ENCODE measurements around the gene PRKN. TPM values are rescaled to one million over a fixed set of nuclear protein-coding genes. Genes with fewer than 3 reads are reported as not detected.
A peak's percentile ranks its signal among the peaks of the same experiment; 100 is the strongest.

The PRKN gene
- polyA plus RNA-seq, 6 donors from 2014 or later = 1.4 to 9.3 (median 3.6) TPM

DNA sequence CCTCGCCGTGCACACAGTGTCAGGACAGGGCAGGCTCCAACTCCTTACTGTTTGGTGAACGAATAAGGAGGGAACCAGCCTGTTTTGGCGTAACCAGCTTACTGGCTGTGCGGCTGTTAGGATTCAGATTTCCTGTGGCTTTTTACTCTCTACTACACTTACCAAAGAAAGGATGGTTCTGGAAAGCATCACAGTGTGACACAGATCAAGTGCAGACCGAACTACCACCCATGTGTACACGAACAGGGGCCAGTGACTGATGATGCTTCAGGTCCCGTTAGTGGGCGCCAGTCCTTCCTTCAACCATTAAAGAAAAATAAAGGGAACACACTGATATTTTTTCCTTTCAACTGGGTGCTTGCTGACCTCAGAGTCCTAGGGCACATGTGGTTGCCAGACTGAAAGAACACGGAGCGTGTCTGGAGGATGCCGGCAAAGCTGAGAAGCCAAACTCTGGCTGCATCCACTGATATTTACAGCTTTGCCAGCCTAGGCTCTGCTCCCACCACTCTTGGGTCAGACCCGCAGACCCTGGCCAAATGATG is 1101.4 kb downstream of the PRKN start:
- H3K4me3 Mint-ChIP-seq = no peak overlapping the region
- peaks cover 0 to 7% (median 4%) of the 10 kb centered on the region in 7 donors for H3K9me3 Mint-ChIP-seq
- no peaks in the 10 kb centered on the region for H3K27me3 Mint-ChIP-seq
- no peak for ATAC-seq (ENCODE audit: low read depth in 2 of 2)
- DNase-seq = no peak
- no peak overlapping the region for H3K27ac Mint-ChIP-seq
- H3K4me1 Mint-ChIP-seq = no peaks in the 10 kb centered on the region
- H3K36me3 Mint-ChIP-seq = peaks cover 0 to 3% of the 10 kb centered on the region in 2 donors

DNA sequence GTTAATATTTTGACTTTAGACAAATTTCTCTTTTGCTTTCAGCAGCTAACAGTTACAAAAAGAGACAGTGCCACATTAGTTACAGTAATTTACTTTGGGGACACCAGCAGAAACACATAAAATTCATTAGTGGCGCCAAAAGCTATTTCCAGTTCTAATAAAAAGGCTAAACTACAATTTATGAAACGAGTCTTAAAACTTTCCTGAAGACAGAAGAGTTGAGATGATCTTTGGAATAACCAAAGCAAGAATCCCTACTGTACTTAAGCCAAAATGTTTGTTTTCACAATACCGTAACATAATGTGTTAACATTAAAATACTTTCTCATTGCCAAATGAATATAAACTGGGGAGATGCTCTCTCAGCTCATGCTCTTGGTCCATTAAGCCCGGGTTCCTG is 1103.5 kb downstream of the PRKN start:
- no peak overlapping the region for H3K27ac Mint-ChIP-seq
- peaks cover 0 to 3% of the 10 kb centered on the region in 2 donors for H3K36me3 Mint-ChIP-seq
- DNase-seq = no peak
- H3K4me3 Mint-ChIP-seq = no peak overlapping the region
- H3K27me3 Mint-ChIP-seq = no peaks in the 10 kb centered on the region
- ATAC-seq (ENCODE audit: low read depth in 2 of 2) = no peak
- H3K9me3 Mint-ChIP-seq = peaks cover 0 to 5% (median 2%) of the 10 kb centered on the region in 7 donors
- H3K4me1 Mint-ChIP-seq = no peaks in the 10 kb centered on the region

DNA sequence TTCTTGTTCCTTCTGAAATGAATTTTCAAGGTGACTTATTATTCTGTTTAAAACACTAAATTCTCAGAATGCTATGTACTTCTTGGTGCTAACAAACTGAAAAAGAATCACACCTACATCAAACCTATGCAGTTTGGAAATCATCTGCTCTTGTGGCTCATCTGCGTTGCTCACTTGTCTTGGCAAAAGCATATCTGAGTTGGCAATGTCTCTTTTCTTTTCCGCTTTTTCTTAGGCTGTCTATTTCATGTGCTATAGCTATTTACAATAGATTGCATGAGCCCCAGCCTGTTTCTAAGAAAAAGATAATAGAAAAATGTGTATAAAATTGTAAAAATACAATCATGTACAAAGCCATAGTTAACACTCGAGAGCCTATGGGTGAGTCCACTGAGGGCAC is 1104.8 kb downstream of the PRKN start:
- DNase-seq = no peak
- H3K27ac Mint-ChIP-seq = peak overlapping the region in 1 of 6 donors; percentile 39
- H3K36me3 Mint-ChIP-seq = peaks cover 0 to 3% of the 10 kb centered on the region in 2 donors
- no peaks in the 10 kb centered on the region for H3K27me3 Mint-ChIP-seq
- no peaks in the 10 kb centered on the region for H3K4me1 Mint-ChIP-seq
- H3K9me3 Mint-ChIP-seq = peaks cover 0 to 4% (median 2%) of the 10 kb centered on the region in 7 donors
- ATAC-seq (ENCODE audit: low read depth in 2 of 2) = no peak
- no peak overlapping the region for H3K4me3 Mint-ChIP-seq

DNA sequence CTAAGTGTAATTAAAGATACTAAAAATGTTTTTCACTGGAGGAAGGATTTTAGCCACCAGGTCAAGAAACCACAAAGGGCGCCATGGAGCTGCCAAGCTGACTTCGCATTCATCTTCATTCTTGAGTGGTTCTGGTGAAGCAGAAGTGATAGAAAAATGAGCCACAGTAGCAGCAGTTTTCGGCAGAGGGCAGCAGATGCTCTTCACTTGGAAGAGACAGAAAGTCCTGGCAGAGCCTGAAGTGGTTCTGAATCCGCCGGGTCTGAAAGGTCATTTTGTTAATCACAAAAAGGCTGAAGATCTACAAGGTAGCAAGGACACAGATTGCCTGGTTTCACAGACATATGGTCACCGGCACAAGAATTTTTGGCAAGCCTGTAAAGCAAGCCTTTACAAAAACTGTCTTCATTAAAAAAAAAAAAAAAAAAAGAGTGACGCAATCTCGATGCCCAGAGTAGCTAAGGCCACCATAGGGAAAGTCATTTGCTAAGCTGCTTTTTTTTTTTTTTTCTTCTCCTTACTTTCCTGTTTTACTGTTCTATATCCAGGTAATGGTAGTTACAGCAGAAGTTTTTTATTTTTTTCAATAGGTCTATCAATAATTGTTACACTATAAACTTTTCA is 1108.6 kb downstream of the PRKN start:
- H3K27ac Mint-ChIP-seq = no peak overlapping the region
- ATAC-seq (ENCODE audit: low read depth in 2 of 2) = no peak
- H3K9me3 Mint-ChIP-seq = peaks cover 0 to 7% (median 2%) of the 10 kb centered on the region in 7 donors
- H3K4me1 Mint-ChIP-seq = no peaks in the 10 kb centered on the region
- H3K36me3 Mint-ChIP-seq = no peaks in the 10 kb centered on the region
- no peak overlapping the region for H3K4me3 Mint-ChIP-seq
- DNase-seq = no peak
- H3K27me3 Mint-ChIP-seq = no peaks in the 10 kb centered on the region

DNA sequence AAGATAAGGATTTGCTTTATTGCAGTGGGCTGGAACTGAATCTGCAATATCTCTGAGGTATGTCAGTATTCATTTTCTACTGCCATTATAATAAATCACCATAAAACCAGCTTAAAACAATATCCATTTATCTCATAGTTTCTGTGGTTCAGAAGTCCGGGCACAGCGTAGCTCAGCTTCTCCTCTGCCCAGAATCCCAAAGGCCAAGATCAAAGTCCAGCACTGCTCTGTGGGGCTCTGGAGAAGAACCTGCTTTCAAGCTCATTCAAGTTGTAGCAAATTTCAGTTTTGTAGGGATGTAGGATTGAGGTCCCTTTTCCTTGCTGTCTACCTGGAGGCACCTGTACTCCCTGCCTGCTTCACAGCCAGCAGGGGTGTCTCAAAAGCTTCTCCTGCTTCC is 1113.9 kb downstream of the PRKN start:
- Mint-ChIP-seq H3K27ac (peak overlapping the region in 1 of 6 donors; percentile 17), H3K4me3 (no peak overlapping the region), H3K9me3 (peaks cover 2 to 13% (median 9%) of the 10 kb centered on the region in 7 donors), H3K36me3 (no peaks in the 10 kb centered on the region), H3K4me1 (no peaks in the 10 kb centered on the region), H3K27me3 (no peaks in the 10 kb centered on the region)
- no peak for ATAC-seq (ENCODE audit: low read depth in 2 of 2)
- DNase-seq = no peak

DNA sequence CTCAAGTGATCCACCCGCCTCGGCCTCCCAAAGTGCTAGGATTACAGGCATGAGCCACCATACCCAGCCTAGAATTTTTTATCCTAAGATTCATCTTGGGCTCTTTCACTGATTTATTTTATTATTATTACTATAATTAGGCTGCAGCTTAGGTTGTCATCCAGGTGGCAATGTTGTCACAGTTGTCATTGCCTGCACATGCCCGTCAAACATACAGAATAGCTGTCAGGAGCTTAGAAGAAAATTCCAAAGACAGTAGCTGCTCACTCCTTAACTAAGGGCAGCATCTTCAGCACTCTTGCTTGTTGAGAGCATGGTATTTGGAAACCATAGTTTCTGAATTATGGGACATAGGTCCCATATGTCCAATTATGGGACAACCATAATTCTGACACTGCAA is 1118.8 kb downstream of the PRKN start:
- Mint-ChIP-seq H3K4me3 (no peak overlapping the region), H3K4me1 (no peaks in the 10 kb centered on the region), H3K27me3 (no peaks in the 10 kb centered on the region)

DNA sequence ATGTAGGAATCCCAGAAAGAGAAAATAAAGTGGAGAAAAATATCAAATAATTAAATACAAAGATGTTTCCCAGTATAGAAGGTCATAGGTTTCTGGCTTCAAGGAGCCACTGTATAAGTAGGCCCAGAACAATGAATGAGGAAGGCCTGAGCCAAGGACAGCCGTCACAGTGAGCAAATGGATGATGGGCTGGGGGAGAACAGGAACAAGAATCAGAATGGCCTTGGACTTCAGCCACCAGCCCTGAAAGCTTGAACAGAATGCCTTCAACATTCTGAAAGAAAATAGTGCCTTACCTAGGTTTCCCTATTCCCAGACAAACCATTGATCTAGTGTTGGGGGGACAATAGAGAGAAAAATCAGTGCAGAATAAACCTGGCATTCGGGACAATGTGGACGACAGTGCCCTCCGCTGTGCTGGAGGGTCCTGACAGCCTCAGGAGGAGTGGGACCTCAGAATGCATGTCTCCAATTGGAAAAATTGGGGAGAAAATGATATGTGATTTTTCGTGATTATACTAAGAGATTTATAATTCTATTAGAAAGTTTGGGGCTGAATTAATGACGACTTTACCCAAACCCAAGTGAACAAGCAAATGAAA is 1119.8 kb downstream of the PRKN start:
- Mint-ChIP-seq H3K9me3 (peaks cover 2 to 13% (median 6%) of the 10 kb centered on the region in 7 donors), H3K36me3 (no peaks in the 10 kb centered on the region), H3K4me1 (no peaks in the 10 kb centered on the region), H3K27ac (no peak overlapping the region), H3K27me3 (no peaks in the 10 kb centered on the region), H3K4me3 (no peak overlapping the region)
- ATAC-seq (ENCODE audit: low read depth in 2 of 2) = no peak
- no peak for DNase-seq

More for the DNA sequence above, 1118.8 kb downstream of the PRKN start:
- Mint-ChIP-seq H3K36me3 (no peaks in the 10 kb centered on the region), H3K27ac (no peak overlapping the region), H3K9me3 (peaks cover 2 to 13% (median 8%) of the 10 kb centered on the region in 7 donors)
- no peak for ATAC-seq (ENCODE audit: low read depth in 2 of 2)
- no peak for DNase-seq

DNA sequence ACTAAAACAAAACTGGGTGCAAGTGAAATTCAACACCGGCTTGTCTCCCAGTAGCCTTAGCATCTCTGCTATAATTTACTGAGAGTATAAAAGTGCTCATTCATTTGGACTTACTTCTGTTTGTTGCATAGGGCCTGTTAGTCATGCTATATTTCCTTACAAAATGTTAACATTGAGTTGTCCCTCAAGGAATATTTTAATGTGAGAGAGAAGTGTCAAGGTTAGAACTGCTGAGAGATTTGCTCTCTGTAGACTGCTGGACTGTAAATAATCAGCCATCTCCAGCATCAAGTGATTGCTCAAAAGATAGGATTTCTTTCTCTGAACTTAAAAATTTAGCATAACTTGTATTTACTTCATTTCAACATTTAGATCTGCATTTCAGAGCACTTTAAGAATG is 1125.2 kb downstream of the PRKN start:
- ATAC-seq (ENCODE audit: low read depth in 2 of 2) (no peak), DNase-seq (no peak)
- no peak overlapping the region for H3K27ac Mint-ChIP-seq
- H3K4me3 Mint-ChIP-seq = no peak overlapping the region
- H3K9me3 Mint-ChIP-seq = peaks cover 0 to 7% (median 3%) of the 10 kb centered on the region in 7 donors
- no peaks in the 10 kb centered on the region for H3K4me1 Mint-ChIP-seq
- H3K27me3 Mint-ChIP-seq = no peaks in the 10 kb centered on the region
- no peaks in the 10 kb centered on the region for H3K36me3 Mint-ChIP-seq

DNA sequence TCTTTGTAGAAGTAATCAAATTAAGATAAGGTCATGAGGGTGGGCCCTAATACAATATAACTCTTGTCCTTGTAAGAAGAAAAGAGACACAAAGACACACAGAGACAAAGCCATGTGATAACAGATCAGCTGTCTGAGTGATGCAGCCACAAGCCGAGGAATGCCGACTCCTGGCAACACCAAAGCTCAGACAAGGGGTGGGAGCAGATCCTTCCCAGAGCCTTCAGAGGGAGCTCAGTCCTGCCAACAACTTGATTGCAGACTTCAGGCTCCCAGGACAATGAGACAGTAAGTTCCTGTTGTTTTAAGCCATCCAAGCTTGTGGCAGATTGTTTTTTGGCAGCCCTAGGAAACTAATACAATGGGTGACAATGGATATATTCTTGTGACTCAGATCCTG is 1128.7 kb downstream of the PRKN start:
- peaks cover 0 to 7% (median 3%) of the 10 kb centered on the region in 7 donors for H3K9me3 Mint-ChIP-seq
- no peak overlapping the region for H3K4me3 Mint-ChIP-seq
- no peaks in the 10 kb centered on the region for H3K4me1 Mint-ChIP-seq
- H3K36me3 Mint-ChIP-seq = no peaks in the 10 kb centered on the region
- ATAC-seq (ENCODE audit: low read depth in 2 of 2) (no peak), DNase-seq (no peak)
- no peaks in the 10 kb centered on the region for H3K27me3 Mint-ChIP-seq
- no peak overlapping the region for H3K27ac Mint-ChIP-seq

DNA sequence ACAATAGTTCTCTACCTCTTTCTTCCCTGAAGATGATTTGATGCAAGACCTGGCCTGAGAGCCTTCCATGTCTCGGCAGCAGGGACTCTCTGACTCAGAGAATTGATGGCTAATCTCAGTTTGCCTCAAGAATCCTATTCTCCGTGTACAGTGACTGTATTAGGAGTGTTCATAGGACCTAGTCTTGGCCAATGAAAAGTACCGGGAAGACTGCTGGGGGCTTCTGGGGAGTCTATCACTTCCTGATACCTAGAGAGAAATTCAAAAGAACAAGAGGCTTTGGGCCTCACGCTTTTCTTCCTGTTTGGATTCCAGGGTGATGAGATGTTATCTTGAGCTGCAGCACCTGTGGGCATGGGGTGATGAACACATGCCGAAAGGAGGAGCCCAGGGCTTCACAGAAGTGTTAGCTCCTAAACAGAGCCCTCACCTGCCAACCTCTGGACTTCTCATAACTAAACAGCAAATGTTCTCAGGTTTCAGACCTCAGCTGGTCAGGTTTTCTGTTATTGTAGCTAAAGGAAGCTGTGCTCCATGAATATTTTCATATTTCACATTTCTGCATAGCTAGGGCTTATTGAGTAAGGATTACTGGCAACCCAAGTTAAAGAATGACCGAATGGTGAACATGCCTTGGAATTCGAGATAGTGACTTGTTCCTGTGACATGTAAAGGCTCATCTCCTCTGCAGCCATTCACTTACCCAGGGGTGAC is 1130.6 kb downstream of the PRKN start:
- ATAC-seq (ENCODE audit: low read depth in 2 of 2) = no peak
- Mint-ChIP-seq H3K4me1 (no peaks in the 10 kb centered on the region), H3K9me3 (peaks cover 0 to 8% (median 5%) of the 10 kb centered on the region in 7 donors), H3K27ac (no peak overlapping the region), H3K36me3 (peaks cover 4 to 8% of the 10 kb centered on the region in 2 donors), H3K4me3 (no peak overlapping the region), H3K27me3 (no peaks in the 10 kb centered on the region)
- no peak for DNase-seq

DNA sequence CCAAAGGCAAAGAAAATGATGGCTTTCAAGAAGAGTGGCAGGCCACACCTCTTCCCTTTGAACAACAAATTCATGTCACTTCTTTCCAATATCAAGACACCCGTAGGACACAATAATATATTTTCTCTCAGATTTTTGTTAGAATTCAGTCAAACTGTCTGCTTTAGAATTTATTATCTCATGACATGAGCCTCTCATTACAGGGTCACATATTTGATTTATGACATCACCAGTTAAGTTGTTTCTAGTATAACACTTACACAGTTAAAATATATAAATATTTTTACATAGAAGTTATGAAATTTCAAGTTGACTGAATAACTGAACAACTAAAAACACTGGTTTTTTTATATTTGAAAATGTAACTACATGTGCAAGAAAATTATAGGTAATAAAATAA is 1133.2 kb downstream of the PRKN start:
- no peak for DNase-seq
- Mint-ChIP-seq H3K4me1 (no peaks in the 10 kb centered on the region), H3K27ac (no peak overlapping the region), H3K9me3 (peaks cover 0 to 17% (median 2%) of the 10 kb centered on the region in 7 donors), H3K27me3 (no peaks in the 10 kb centered on the region), H3K36me3 (peaks cover 8 to 9% of the 10 kb centered on the region in 2 donors), H3K4me3 (no peak overlapping the region)
- ATAC-seq (ENCODE audit: low read depth in 2 of 2) = no peak

DNA sequence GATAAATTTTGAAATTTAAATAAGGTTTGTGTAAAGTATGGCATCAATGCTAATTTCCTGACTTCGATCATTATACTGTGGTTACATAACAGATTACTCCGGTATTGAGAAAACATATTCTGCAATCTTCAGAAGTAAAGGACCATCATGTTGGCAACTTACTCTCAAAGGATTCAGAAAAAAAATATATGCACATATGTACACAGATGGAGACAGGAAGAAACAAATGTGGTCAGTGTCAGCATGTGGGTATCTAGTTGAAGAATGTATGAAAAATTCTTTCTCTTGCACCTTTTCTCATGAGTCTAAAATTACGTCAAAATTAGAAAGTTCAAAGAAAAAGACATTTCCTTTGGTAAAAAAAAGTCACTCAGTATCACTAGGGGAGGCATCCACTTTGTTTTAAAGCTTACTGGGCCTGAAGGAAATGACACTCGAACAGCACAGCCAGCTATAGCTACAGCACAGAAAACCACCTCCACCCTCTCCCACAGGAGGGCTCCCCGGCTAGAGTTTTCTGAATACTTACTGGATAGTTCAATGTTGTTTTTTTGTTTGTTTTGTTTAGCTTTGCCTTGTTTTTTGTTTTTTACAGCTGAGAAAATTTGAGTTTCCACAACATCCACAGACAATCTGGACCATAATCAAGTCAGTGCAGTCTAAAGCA is 1136.5 kb downstream of the PRKN start:
- Mint-ChIP-seq H3K4me1 (no peaks in the 10 kb centered on the region), H3K36me3 (peaks cover 8 to 9% of the 10 kb centered on the region in 2 donors), H3K27ac (no peak overlapping the region), H3K4me3 (no peak overlapping the region), H3K27me3 (no peaks in the 10 kb centered on the region), H3K9me3 (peaks cover 0 to 17% (median 2%) of the 10 kb centered on the region in 7 donors)
- DNase-seq (no peak), ATAC-seq (ENCODE audit: low read depth in 2 of 2) (no peak)

DNA sequence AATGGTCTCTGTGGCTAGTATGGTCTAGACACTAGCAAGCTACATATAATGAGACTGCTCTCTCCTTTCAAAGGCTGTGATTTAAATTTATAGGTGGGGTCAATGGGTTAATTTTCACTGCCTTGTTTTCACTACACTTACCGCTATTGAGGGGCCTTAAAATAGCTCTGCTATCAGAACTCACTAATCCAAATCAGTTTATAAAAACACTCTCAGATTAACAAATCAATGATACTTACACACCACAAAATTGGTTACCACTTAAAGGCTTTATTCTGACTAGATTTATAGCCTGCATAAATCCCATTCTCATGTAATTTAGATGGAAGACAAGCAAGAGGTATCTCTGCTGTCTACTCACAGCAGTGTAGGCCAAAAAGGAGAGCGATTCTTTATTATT is 1140.7 kb downstream of the PRKN start:
- Mint-ChIP-seq H3K9me3 (peaks cover 0 to 9% (median 0%) of the 10 kb centered on the region in 7 donors), H3K4me1 (no peaks in the 10 kb centered on the region), H3K27me3 (no peaks in the 10 kb centered on the region), H3K27ac (no peak overlapping the region), H3K4me3 (no peak overlapping the region), H3K36me3 (peaks cover 0 to 5% of the 10 kb centered on the region in 2 donors)
- ATAC-seq (ENCODE audit: low read depth in 2 of 2) = no peak
- DNase-seq = no peak

Measured in naive B cell (primary cell).